Measurements from ENCODE around the gene ASAP2. TPM values are rescaled to one million over a fixed set of nuclear protein-coding genes. Genes with fewer than 3 reads are reported as not detected.

ASAP2 gene
- total and polyA plus RNA-seq, 9 of the 15 experiments (the other 6 are each of a cell fraction or from before 2014, with no cell fraction given): 0.06 to 4.3 (median 3.1) TPM

DNA sequence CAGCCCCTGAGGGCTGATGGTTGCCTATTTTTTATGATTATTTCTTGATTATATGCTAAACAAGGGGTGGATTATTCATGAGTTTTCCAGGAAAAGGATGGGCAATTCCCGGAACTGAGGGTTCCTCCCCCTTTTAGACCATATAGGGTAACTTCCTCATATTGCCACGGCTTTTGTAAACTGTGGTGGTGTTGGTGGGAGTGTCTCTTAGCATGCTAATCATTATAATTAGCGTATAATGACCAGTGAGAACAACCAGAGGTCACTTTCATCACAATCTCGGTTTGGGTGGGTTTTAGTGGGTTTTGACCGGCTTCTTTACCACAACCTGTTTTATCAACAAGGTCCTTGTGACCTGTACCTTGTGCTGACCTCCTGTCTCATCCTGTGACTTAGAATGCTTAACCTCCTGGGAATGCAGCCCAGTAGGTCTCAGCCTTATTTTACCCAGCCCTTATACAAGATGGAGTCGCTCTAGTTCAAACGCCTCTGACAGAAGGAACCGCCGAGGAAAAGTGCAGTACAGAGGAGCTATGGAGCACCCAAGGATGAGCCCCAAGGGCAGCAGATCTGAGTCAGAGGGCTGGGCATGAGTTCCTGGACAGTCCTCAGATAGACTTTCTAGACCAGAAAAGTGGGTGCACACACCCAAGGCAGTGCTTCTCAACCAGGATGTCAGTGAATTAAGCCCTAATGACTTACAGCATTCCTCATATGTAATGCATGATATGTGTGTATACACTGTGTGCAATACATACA lies 37.1 kb upstream of the ASAP2 start (continued):
- TF ChIP-seq BACH1 (tag; IDR thresholded peaks at IDR 0.05): peak; percentile 97
- TF ChIP-seq, protein P1, sequence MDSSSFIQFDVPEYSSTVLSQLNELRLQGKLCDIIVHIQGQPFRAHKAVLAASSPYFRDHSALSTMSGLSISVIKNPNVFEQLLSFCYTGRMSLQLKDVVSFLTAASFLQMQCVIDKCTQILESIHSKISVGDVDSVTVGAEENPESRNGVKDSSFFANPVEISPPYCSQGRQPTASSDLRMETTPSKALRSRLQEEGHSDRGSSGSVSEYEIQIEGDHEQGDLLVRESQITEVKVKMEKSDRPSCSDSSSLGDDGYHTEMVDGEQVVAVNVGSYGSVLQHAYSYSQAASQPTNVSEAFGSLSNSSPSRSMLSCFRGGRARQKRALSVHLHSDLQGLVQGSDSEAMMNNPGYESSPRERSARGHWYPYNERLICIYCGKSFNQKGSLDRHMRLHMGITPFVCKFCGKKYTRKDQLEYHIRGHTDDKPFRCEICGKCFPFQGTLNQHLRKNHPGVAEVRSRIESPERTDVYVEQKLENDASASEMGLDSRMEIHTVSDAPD (CRISPR knock-in tag; IDR thresholded peaks at IDR 0.05): peak; percentile 69; the same call in 1 of the 2 replicates
- TF ChIP-seq ZSCAN32 (CRISPR knock-in tag; IDR thresholded peaks at IDR 0.05): peak; percentile 93
- TF ChIP-seq USF1 (CRISPR knock-in tag; IDR thresholded peaks at IDR 0.05): no peak
- no peak for TF ChIP-seq DACH1 (IDR thresholded peaks at IDR 0.05; ENCODE audit: partially characterized antibody)
- TF ChIP-seq, protein P2, sequence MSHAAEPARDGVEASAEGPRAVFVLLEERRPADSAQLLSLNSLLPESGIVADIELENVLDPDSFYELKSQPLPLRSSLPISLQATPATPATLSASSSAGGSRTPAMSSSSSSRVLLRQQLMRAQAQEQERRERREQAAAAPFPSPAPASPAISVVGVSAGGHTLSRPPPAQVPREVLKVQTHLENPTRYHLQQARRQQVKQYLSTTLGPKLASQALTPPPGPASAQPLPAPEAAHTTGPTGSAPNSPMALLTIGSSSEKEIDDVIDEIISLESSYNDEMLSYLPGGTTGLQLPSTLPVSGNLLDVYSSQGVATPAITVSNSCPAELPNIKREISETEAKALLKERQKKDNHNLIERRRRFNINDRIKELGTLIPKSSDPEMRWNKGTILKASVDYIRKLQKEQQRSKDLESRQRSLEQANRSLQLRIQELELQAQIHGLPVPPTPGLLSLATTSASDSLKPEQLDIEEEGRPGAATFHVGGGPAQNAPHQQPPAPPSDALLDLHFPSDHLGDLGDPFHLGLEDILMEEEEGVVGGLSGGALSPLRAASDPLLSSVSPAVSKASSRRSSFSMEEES (CRISPR knock-in tag; IDR thresholded peaks at IDR 0.05): peak; percentile 59; the same call in 1 of the 2 replicates
- TF ChIP-seq NR4A1 (CRISPR knock-in tag; IDR thresholded peaks at IDR 0.05): peak; percentile 86; the same call in 1 of the 2 replicates
- peak; percentile 100 for TF ChIP-seq NR4A1 (tag; IDR thresholded peaks at IDR 0.05)
- no peak for TF ChIP-seq HMG20B (CRISPR knock-in tag; IDR thresholded peaks at IDR 0.05)
- peak; percentile 98 for TF ChIP-seq KLF6 (CRISPR knock-in tag; IDR thresholded peaks at IDR 0.05; ENCODE audit: borderline replicate concordance)
- TF ChIP-seq ZNF699 (CRISPR knock-in tag; IDR thresholded peaks at IDR 0.05; ENCODE audit: insufficient replicate concordance): peak; percentile 80
- TF ChIP-seq NR2C1 (IDR thresholded peaks at IDR 0.05): no peak
- peak; percentile 93 for TF ChIP-seq NR2C1 (tag; IDR thresholded peaks at IDR 0.05)
- no peak for TF ChIP-seq POLR3G (IDR thresholded peaks at IDR 0.05; ENCODE audit: extremely low read depth, insufficient read length, insufficient replicate concordance)
- no peak for TF ChIP-seq CBX3 (IDR thresholded peaks at IDR 0.05; ENCODE audit: borderline replicate concordance in 1 of 2, low read length in 2 of 2)
- peak; percentile 94 for TF ChIP-seq FOXO4 (CRISPR knock-in tag; IDR thresholded peaks at IDR 0.05)
- TF ChIP-seq U2AF2 (optimal IDR thresholded peaks at IDR 0.05; ENCODE audit: low read depth, low read length): no peak
- TF ChIP-seq MAX (CRISPR knock-in tag; IDR thresholded peaks at IDR 0.05): no peak
- peak; percentile 95 for TF ChIP-seq ZNF668 (CRISPR knock-in tag; IDR thresholded peaks at IDR 0.05)
